Small intestine (tissue), 16 donors: ENCODE results near the gene ARL17A. TPM values are rescaled to one million over a fixed set of nuclear protein-coding genes. Genes with fewer than 3 reads are reported as not detected.
"Not testable (repeated sequence)": the region's sequence is repeated elsewhere in the genome, so short reads cannot be mapped to it uniquely, and the experiment has no call there.

Experiments used
- DNase-seq, 2 donors: peaks; one replicate each; pipeline versions ENCODE4 v3.0.0 to v3.0.0-alpha.2; 2013
- FAIRE-seq: peaks from 2 replicates; lab custom pipeline; 2012; peaks lifted over from hg19 to GRCh38; lab: Jason Lieb, UNC
- H3K27ac ChIP-seq, 3 donors: one replicate each; pipeline ENCODE4 v1.5.1; 2013; ENCODE audit warnings: low read length in 2 of 3, mild to moderate bottlenecking in 2 of 3, control low read depth in 1 of 3, inconsistent platforms in 1 of 3, low read depth in 1 of 3, moderate library complexity in 1 of 3
- H3K27me3 ChIP-seq, 3 donors: one replicate each; pipeline ENCODE4 v1.6.1; 2013; ENCODE audit warnings: low read length in 3 of 3, inconsistent platforms in 1 of 3; ENCODE audit not compliant: control insufficient read depth in 3 of 3, insufficient read depth in 3 of 3
- H3K36me3 ChIP-seq, 3 donors: one replicate each; pipeline ENCODE4 v1.6.1; 2013; ENCODE audit warnings: low read length in 3 of 3, inconsistent platforms in 1 of 3, low read depth in 1 of 3, mild to moderate bottlenecking in 1 of 3, moderate library complexity in 1 of 3; ENCODE audit not compliant: control insufficient read depth in 3 of 3, insufficient read depth in 2 of 3
- H3K4me1 ChIP-seq, 3 donors: one replicate each; pipeline ENCODE4 v1.6.1; 2013; ENCODE audit warnings: low read length in 2 of 3, inconsistent platforms in 1 of 3, low read depth in 1 of 3, mild to moderate bottlenecking in 1 of 3, moderate library complexity in 1 of 3; ENCODE audit not compliant: control insufficient read depth in 3 of 3, insufficient read depth in 2 of 3
- H3K4me3 ChIP-seq, 3 donors: one replicate each; pipeline ENCODE4 v1.5.1; 2013; ENCODE audit warnings: low read length in 3 of 3, control low read depth in 1 of 3, inconsistent platforms in 1 of 3, low read depth in 1 of 3, mild to moderate bottlenecking in 1 of 3, moderate library complexity in 1 of 3
- H3K9me3 ChIP-seq, 2 donors: one replicate each; pipeline ENCODE4 v1.6.1; 2013; ENCODE audit warnings: low read depth in 1 of 2, low read length in 1 of 2; ENCODE audit not compliant: control insufficient read depth in 2 of 2, insufficient read depth in 1 of 2
- WGBS, 3 donors: extraction: QIAGEN DNeasy Blood & Tissue Kit; methylation state at CpG; one replicate each; pipeline ENCODE4 v1.1.7; 2013; 5-methylcytosine and 5-hydroxymethylcytosine counted together
- long read RNA-seq, 10 donors: transcript quantifications; one replicate each; lab custom pipeline, GENCODE V29; 2026
- polyA plus RNA-seq, 4 donors: library from polyadenylated mRNA; stranded (reverse) in 3 of 4; unstranded in 1 of 4; fragments of 200-250 nt in 3 of 4; fragments of 120-200 nt in 1 of 4; gene quantifications; one replicate each; pipeline versions ENCODE4 v1.2.1 to v1.2.3, GENCODE V29; 2013
- donor health status: healthy with polysubstance abuse.
- donor health status: control.
- donor health status: control.
- donor health status: Bipolar disorder and iron deficiency.
- donor health status: healthy.

Gene ARL17A
- polyA plus RNA-seq, result 10 to 100 TPM in 1 of 4 donors, 1 to 10 TPM in 1, under 1 TPM in 2; 0.27 to 23.3 (median 1.9) TPM
- long read RNA-seq, donor 1, result 0 reads
- long read RNA-seq, donor 2, partial matches to known transcripts, result 0 of 4 reads
- long read RNA-seq, donor 2, other reads (novel, unspliced or antisense), result 0 of 4 reads
- long read RNA-seq, donor 3, transcript ARL17A-202 (4 exons, 3,945 nt), result major isoform, 7 of 32 reads
- long read RNA-seq, donor 3, partial matches to known transcripts, result 5 of 32 reads
- long read RNA-seq, donor 3, other reads (novel, unspliced or antisense), result 20 of 32 reads
- long read RNA-seq, donor 4, result 0 reads
- long read RNA-seq, donor 5, partial matches to known transcripts, result 0 of 1 reads
- long read RNA-seq, donor 5, other reads (novel, unspliced or antisense), result 0 of 1 reads
- long read RNA-seq, donor 6, partial matches to known transcripts, result 0 of 7 reads
- long read RNA-seq, donor 6, other reads (novel, unspliced or antisense), result 6 of 7 reads
- long read RNA-seq, donor 7, partial matches to known transcripts, result 0 of 1 reads
- long read RNA-seq, donor 7, other reads (novel, unspliced or antisense), result 0 of 1 reads
- long read RNA-seq, donor 8, result 0 reads
- long read RNA-seq, donor 9, partial matches to known transcripts, result 5 of 7 reads
- long read RNA-seq, donor 9, other reads (novel, unspliced or antisense), result 0 of 7 reads
- long read RNA-seq, donor 10, partial matches to known transcripts, result 17 of 22 reads
- long read RNA-seq, donor 10, other reads (novel, unspliced or antisense), result 0 of 22 reads

- H3K4me1 ChIP-seq, H3K9me3 ChIP-seq, H3K36me3 ChIP-seq, H3K27me3 ChIP-seq, DNase-seq: not testable (repeated sequence)
- 0 to 1% methylated on average over 2 to 14 of the region's 65 CpGs; no CpG with 5 or more reads in 1 of the 3 donors for WGBS, 3 donors
- H3K4me3 ChIP-seq, result peak within 1 kb of the TSS in 1 of 3 donors; percentile 13
- peak; percentile 89 for FAIRE-seq
- H3K27ac ChIP-seq, result peak within 1 kb of the TSS in 1 of 3 donors; percentile 44
These were observed at the start of gene ARL17A for GRCh38 chr17:46579083-46580075. ARL17A (minus strand) TSS chr17:46579691; CDS start chr17:46576322, 3,369 bp downstream.

GRCh38 chr17:46628753-46629436, 49.4 kb upstream of the ARL17A start:
- not testable (repeated sequence) for H3K36me3 ChIP-seq, DNase-seq, H3K4me1 ChIP-seq, FAIRE-seq, H3K27me3 ChIP-seq, H3K4me3 ChIP-seq, H3K27ac ChIP-seq, H3K9me3 ChIP-seq
- WGBS, 3 donors, result no CpG with 5 or more reads among the region's 5 CpGs

- not testable (repeated sequence) for H3K4me3 ChIP-seq, H3K27ac ChIP-seq, H3K36me3 ChIP-seq, FAIRE-seq, H3K27me3 ChIP-seq, H3K9me3 ChIP-seq, DNase-seq, H3K4me1 ChIP-seq
- WGBS, 3 donors, result no CpG with 5 or more reads among the region's 2 CpGs
These were observed 48.0 kb upstream of the ARL17A start for GRCh38 chr17:46627452-46627851.

GRCh38 chr17:46624726-46625125, 45.2 kb upstream of the ARL17A start:
- H3K27me3 ChIP-seq, H3K36me3 ChIP-seq, H3K27ac ChIP-seq, FAIRE-seq, H3K4me1 ChIP-seq, DNase-seq, H3K4me3 ChIP-seq, H3K9me3 ChIP-seq: not testable (repeated sequence)
- no CpG with 5 or more reads among the region's 5 CpGs for WGBS, 3 donors

GRCh38 chr17:46623790-46624189, 44.3 kb upstream of the ARL17A start:
- not testable (repeated sequence) for H3K36me3 ChIP-seq, H3K27ac ChIP-seq, FAIRE-seq, DNase-seq, H3K9me3 ChIP-seq, H3K4me3 ChIP-seq, H3K4me1 ChIP-seq, H3K27me3 ChIP-seq
- WGBS, 3 donors, result no CpG with 5 or more reads among the region's 2 CpGs

- no CpG with 5 or more reads among the region's 1 CpG for WGBS, 3 donors
- H3K4me1 ChIP-seq, H3K27ac ChIP-seq, H3K27me3 ChIP-seq, FAIRE-seq, H3K36me3 ChIP-seq, DNase-seq, H3K9me3 ChIP-seq, H3K4me3 ChIP-seq: not testable (repeated sequence)
These were observed 39.5 kb upstream of the ARL17A start for GRCh38 chr17:46618975-46619374.

GRCh38 chr17:46617121-46617520, 37.6 kb upstream of the ARL17A start:
- WGBS, 3 donors, result no CpG with 5 or more reads among the region's 3 CpGs
- not testable (repeated sequence) for DNase-seq, H3K27ac ChIP-seq, FAIRE-seq, H3K4me1 ChIP-seq, H3K36me3 ChIP-seq, H3K27me3 ChIP-seq, H3K9me3 ChIP-seq, H3K4me3 ChIP-seq
